HG03175 (cell line): ENCODE data around the gene ZNF618.
"Not testable (repeated sequence)": the region's sequence is repeated elsewhere in the genome, so short reads cannot be mapped to it uniquely, and the experiment has no call there.

ENCODE experiments used
- ATAC-seq: cut with Tn5 transposase; IDR thresholded peaks from one replicate; pipeline ENCODE4 v1.9.1; 2021; ENCODE audit warnings: mild to moderate bottlenecking, moderate library complexity; ENCODE audit not compliant: unreplicated experiment

ZNF618 gene

GRCh38 chr9:113984639-113985380, 108.7 kb downstream of the ZNF618 start:
- no peak for ATAC-seq

- no peak for ATAC-seq
These were observed 110.0 kb downstream of the ZNF618 start for GRCh38 chr9:113985968-113986585.

- ATAC-seq, result no peak
These were observed 110.8 kb downstream of the ZNF618 start for GRCh38 chr9:113986931-113987330.

GRCh38 chr9:113987526-113987925, 111.4 kb downstream of the ZNF618 start:
- ATAC-seq, result no peak

GRCh38 chr9:113988385-113989016, 112.4 kb downstream of the ZNF618 start:
- ATAC-seq, result no peak

GRCh38 chr9:113989017-113989713, 113.1 kb downstream of the ZNF618 start:
- no peak for ATAC-seq

- no peak for ATAC-seq
These were observed 113.8 kb downstream of the ZNF618 start for GRCh38 chr9:113989714-113990569.

GRCh38 chr9:113990570-113990907, 114.4 kb downstream of the ZNF618 start:
- no peak for ATAC-seq

GRCh38 chr9:113990975-113991471, 114.9 kb downstream of the ZNF618 start:
- no peak for ATAC-seq

- no peak for ATAC-seq
These were observed 115.6 kb downstream of the ZNF618 start for GRCh38 chr9:113991714-113992113.

- no peak for ATAC-seq
These were observed 116.3 kb downstream of the ZNF618 start for GRCh38 chr9:113992276-113992951.

GRCh38 chr9:113992994-113993393, 116.9 kb downstream of the ZNF618 start:
- no peak for ATAC-seq

- no peak for ATAC-seq
These were observed 117.9 kb downstream of the ZNF618 start for GRCh38 chr9:113993838-113994540.

- ATAC-seq, result no peak
These were observed 119.3 kb downstream of the ZNF618 start for GRCh38 chr9:113995401-113995800.

- no peak for ATAC-seq
These were observed 119.9 kb downstream of the ZNF618 start for GRCh38 chr9:113995963-113996362.

GRCh38 chr9:113996531-113997001, 120.5 kb downstream of the ZNF618 start:
- no peak for ATAC-seq

- ATAC-seq, result not testable (repeated sequence)
These were observed 121.0 kb downstream of the ZNF618 start for GRCh38 chr9:113997064-113997463.

- ATAC-seq, result no peak
These were observed 121.5 kb downstream of the ZNF618 start for GRCh38 chr9:113997610-113998009.

GRCh38 chr9:113998114-113998513, 122.0 kb downstream of the ZNF618 start:
- ATAC-seq, result no peak
